Stromal cell of bone marrow (primary cell): ENCODE results near the gene EGFR.

Experiments
- DNase-seq: peaks from one replicate; pipeline ENCODE4 v3.0.0-alpha.2; 2012; ENCODE audit warnings: low read depth

The EGFR gene

DNA sequence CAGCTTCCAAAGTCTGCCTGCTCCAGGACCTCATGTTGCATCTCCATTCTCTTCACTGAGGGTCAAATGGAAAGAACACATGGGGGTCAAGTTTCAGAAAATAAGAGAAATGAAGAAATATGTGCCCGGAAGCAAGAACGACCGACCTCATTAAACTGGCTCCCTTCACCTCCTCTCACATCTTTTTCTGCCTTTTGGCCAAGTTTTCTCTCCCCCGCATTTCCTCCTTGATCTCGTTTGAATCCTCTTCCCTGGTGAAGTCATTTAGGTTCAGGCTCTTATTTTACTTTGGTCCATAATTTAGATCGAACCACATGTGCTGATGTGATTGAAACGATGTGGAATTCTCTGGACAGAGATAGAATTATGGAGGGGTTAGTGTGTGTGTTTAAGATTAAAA, 44.2 kb downstream of the EGFR start:
- no peak for DNase-seq

DNA sequence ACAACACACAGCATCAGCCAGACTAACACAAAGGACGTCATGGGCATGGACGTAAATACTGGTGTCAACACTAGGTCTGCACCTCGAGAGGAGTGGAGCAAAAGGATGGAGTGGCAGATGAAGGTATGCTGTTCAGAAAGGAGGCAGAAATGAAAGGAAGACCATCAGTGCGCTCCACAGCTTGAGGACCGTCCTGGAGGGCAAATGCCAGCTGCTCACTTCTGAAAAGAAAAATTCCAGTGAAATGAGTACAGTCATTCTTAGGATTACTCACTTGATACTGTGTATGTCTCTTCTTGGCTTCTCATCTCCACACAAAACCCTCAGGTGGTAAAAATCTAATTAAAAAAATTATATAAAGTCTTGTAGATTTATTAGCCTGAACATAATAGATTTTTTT, 44.8 kb downstream of the EGFR start:
- no peak for DNase-seq

DNA sequence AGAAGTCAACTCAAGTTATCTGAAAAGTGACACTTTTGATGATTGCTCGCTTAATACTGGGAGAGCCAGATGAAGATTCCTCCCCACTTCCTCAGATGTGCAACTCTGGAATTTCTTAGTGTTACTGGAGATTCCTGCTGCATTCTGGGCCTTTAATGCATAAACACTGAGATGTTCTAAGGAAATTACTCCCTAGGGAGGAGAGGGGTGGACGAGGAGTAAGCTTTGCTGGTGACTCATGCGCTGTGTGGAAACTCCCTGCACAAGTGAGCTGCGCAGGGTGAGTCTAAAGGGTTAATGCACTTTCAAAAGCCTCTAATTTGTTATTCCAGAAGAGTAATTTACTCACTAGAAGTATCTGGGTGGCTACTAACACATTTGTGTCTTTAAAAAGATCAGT, 46.3 kb downstream of the EGFR start:
- peak; percentile 96 for DNase-seq

DNA sequence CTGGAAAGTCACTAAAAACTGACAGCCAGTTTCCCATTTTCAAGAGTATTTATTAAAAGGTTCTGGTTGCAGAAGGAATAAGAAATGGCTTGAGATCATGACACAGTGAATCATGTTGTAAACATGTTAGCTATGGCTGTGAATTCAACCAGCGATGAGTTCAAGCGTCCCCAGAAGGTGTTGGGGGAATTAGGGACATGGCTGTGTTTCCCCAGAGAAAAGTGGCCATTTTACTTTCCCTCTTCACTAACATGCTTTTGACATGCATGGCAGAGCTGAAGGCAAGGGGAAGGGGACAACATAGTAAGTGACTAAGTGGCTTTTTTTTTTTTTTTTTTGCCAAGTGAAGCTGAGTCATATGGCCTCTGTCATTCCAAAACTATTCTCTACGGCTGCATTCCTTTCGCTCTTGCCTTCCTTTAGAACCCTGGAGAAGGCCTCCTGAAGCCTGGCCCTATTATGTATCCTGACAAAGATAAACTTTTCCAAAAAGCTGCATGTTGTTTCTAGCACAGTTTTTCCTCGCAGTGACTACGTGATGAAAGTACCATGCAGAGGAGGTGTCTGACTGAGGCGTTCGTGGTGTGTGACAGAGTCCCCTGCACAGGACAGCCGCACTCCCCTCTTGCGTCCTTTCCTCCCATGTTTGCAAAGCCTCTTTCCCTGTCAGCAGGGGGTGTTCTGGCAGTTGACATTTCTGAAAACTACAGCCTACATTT, 46.9 kb downstream of the EGFR start:
- DNase-seq: peak; percentile 65

DNA sequence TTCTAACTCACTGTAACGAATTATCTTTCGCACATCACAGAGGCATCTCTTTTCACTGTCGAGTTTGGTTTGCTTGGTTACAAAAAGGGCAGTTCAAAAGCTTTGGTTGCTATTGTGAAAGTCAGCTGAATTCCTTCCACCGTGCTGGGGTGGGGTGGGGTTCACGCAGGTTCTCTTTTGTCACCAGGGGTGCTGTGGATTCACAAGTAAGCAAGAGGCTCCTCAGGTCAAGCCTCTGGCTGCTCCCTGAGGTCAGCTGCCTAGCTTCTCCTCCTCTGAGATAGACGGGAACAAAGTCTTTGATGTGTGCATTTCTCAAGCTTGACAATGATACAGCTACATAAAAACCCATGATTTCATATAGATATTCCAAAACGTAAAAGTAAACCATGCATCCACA, 47.7 kb downstream of the EGFR start:
- DNase-seq: no peak

DNA sequence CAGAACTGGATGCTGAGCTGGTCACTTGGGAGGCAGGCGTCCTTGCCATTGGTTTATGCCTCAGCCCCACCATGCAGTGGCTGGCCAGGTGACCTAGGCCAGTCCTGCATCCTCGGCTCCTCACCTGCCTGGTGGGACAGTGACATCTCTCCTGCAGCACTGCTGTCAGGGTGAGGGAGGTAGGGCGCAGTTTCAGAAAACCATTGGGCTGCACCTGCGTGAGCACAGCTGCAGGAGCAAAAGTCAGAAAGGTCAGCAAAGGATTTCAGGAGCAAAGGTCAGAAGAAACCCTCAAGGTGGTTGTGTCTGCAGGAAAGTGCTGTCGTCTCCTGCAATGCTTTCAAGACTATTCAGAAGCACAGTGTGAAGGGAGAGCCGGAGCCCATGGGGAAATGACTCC, 48.1 kb downstream of the EGFR start:
- no peak for DNase-seq

DNA sequence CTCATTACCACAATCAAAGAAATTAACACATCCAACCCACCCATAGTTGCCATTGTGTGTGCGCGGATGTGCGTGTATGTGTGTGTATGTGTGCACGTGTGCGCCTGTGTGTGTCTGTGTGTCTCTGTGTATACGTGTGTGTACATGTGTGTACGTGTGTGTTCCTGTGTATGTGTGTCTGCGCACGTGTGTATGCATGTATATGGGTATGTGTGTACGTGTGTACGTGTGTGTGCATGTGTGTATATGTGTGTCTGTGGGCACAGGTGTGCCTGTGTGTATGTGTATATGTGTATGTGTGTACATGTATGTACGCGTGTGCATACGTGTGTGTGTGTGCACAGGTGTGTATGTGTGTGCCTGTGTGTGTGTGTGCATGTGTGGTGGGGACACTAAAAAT, 48.9 kb downstream of the EGFR start:
- no peak for DNase-seq

DNA sequence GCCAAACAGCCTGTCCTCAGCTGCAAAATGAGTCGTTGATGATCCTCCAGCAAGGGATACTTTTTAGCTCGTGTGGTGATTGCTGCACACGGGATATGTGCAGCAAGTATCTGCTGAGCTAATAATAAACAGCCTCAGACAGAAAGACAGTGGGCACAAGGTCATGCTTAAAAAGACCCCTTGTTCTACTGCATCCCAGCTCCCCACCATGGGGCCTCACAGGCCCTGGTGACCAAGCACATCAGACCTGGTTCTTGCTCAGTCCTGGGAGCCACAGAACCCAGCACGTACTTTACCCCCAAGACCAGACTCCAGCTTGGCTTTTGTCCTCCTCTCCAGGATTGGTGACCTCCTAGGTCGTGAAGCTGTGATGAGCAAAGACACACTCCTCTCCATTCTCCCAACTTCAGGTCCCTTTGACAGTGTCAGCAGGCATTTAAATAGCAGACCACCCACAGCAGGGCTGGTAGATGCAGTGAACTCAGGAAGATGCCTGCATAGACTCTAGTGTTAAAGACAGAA, 50.5 kb downstream of the EGFR start:
- no peak for DNase-seq

DNA sequence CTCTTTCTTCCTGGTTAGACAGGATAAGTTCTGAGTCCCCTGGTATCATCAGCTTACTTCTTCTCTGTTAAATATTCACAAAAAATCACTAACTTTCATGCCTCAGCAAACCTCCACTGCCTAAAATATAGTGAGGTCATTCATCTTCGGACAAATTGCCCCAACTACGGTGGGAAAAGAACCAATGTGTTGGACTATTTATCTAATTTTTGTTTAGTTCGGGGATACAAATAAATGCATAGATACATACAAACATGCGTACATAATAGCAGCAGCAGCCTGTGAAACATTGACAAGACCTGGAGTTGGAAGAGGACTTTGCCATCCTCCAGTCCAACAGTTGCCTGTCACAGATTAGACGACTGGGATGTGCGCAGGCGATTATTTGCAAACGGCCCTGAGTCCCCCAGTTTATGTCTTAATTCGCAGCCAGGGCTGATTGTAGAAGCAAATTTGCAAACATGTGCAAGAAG, 51.5 kb downstream of the EGFR start:
- DNase-seq: no peak

DNA sequence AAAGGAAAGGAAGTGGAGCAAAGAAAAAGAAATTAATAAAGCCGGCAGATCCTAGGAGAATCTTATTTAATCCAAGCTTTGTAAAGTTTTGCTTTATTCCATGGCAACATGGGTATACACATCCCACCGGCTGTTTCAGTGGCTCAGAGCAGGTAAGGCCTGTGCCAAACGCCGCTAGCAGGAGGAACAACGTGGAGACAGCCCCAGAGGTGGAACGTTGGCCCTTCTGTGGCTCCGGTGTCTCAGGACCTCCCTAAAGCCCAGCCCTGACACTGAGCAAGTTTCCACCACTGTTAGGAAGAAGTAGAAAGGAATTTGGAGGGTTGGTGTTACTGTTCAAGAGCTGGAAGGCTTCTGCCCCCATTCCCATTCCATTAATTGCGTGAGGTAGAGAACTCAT, 52.0 kb downstream of the EGFR start:
- no peak for DNase-seq

DNA sequence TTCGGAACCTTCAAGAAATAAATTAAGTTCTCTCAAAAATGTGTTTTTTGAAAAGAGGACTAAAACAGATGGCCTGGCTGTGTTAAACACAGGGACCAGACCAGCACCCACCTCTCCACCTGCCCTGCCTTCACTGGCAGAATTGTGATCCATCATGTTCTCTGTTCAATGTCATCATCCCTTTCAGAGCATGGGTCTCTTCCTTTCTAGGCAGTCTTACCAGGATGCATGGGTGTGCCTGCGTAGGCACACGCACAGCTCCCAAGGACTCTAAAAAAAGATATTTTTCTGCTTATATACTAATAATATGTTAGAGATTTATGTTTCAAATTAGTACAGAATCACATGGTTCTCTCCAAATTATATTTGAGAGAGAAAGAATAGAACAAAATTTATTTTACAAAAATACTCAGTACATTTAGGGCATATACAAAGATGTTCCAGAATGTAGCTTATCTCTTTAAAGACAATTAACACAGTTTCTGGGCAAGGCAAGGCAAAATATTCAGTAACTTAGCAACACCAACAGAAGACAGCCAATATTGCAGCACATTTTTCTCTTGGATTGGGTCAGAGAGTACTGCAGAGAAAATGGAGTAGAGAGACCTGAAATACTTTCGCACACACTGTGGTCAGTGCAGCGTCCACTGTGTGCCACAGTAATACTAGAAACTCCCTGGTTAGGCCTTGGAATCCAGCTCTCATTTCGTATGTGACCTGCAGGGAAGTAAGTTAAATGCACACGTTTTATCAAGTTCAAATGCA, 52.8 kb downstream of the EGFR start:
- DNase-seq: no peak

DNA sequence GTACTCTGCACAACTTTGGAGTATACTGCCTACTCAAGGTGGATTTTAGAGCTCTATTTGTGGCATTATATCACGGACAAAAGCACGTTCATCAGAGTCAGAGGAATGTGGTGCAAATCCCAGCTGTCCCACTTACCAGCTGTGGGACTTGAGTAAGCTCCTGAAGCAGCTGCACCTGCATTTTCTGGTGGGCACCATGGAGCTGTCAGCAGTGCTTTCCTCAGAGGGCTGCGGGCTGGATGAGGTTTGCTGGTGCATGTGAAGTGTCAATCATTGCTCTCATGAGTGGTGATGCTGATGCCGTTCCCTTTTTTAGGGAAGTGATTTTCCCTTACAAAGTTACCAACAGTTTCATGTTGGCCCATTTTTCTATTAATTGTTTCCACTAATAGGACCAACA, 53.4 kb downstream of the EGFR start:
- no peak for DNase-seq

DNA sequence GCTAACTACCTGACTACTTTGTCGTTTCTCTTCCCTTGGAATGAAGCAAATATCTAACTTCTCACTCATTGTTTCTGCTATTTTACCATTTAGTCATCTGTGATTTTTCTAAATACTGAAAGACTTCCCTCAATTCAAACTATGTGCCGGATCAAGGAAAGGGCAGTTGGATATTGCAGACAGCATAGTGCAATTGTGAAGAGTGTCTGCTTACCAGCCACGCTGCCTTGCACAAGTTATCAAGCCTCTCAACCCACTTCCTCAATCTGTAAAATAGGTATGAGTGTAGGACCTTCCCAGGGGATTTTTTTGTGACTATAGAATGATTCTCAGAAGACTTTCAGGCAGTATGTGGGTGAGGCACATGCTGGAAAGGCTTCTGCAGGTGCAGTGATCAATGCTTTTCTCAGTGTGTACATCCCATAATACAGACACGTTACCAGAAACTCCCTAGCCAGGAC, 54.3 kb downstream of the EGFR start:
- no peak for DNase-seq

DNA sequence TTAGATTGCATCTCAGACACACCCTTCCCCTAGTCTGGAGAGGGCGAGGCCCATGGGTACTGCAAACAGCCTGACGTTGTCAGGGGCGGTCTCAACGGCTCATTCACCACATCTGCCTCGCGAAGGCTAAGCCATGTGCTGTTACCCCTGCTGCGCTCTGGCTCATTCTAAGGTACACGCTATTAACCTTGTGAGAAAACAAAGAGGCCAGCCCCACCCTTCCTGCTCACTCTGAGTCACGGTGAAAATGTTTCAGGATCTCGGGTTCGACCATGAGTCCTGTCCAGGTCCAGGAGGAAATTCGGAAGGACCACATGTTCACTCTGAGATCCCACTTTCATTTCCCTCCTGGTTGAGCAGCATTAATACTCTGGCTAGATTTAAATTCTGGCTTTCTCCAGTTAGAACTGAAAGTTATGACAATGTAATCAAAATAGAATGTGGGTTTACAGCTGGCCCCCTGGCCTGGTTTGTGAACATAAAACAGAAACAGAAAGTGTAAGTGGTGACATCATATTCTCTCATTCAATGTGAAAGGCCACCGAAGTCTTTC, 55.2 kb downstream of the EGFR start:
- no peak for DNase-seq

DNA sequence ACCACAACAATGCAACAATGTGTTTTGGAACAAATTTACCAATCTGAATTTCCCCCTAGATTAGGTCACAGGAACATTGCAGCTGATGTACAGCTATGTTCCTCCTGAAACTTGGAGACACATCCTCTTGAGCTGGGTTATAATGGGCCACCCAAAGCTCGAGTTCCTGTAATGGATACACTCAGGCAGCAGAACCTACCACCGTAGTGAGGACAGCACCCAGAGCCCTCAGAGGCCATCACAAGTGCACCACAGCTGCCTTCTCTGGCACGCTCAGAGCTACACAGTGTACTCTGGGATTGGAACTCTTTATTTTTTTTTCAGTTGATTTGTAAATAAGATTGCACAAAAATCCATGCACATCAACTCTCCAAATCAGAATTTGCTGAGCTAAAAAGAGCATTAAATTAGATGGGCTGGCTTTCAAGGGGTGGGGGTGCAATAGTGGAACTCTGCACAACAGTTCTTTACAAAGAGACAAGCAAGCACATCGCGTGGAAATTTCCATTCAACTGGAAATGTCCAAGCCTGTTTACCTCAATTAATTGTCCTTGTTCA, 56.7 kb downstream of the EGFR start:
- DNase-seq: no peak

DNA sequence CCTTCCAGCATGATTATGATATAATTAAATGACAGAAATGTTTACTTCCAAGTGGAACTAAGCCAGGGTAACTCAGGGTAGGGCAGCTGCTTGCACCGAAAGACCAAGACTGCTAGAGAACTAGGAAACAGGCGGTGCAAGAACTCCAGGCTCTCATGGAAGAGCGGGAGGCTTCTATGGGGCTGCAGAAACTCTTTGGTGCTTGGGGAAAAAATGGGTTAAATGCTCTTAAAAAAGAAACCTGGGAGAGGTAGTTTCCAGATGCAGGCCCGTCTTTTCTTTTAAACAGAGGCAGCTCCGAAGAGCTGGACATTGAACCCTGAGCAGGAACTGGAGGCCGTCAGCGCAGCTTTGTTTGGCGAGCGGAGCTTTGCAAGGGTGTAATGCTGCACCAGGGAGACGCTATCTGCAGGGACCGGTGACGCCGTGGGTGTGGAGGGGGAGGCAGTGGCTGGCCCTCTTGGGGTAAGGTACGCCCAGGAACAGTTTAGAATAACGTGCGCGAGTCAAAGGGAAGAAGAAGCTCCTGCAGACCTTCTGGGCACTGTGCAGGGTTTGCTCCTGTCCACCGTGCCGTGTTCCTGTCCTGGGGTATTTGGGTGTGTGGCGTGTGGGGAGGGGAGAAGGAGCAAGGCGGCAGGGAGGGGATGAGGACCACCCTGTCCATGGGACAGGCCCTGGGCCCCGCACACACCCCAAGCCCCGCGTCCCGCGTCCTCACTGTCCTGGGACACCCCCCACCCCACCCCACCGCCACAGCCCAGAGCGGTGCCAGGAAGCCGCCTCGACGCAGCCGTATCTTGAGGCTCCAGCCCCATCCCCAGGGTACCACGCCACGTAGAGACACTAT, 59.0 kb downstream of the EGFR start:
- DNase-seq: no peak

DNA sequence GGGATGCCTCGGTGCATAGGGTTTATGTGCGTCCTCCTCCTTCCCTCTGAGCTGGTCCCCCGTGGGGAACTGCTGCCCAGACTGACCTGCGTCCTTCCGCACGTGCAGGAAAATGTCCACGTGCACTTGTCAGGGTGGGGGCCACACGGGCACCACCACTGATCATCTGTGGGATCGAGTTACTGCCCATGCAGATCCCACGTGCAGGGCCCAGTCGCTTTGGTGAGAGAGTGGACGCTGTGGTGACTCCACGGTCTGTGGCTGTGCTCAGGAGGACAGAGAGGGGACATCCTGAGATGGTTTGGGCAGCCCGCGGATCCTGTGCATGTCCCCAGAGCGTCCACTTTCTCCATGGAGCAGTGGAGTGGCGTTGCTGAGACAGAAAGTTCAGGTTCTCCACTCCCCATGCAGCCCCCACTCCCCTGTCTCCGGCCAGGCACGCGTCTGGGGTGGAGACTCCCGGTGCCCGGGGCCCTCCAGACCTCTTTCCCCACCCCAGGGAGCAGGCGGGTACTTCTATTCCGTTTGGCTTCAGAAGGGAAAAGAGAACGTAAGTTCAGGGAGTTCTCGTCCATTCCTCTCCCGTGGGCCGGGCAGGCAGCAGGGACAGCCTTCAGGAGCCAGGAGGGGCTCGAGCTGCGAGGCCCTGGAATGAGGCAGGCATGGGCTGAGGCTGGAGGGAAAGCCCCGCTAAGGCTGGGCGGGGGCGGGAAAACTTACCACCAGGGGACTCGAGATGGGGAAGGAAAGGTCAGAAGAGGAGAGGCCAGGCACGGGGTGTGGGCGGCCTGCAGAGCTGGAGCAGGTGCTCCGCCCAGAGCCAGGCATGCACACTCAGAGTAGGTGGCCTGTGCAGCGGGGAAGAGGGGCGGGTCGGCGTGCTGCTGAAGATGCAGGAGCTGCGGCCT, 59.9 kb downstream of the EGFR start:
- no peak for DNase-seq

DNA sequence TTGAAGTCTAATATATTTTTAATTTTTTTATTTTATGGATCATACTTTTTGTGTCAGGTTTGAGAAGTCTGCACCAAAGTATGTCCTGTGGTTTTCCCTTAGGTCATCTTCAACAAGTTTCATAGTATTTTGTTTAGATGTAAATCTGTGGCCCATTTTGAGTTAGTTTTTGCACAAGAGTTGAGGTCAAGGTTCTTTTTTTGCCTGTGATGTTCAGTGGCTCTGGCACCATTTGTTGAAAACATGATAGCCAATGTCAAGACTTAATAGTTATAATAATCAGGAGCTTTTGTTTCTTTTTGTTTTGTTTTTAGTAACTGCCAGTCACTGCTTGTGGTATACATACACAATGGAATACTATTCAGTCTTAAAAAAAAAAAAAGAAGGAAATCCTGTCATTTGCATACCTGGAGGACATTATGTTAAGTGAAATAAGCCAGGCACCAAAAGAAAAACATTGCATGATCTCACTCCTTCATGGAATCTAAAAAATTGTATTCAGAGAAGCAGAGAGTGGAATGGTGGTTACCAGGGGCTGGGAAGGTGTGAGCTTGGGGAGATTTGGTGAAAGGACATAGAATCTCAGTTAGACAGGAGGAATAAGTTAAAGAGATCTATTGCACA, 61.3 kb downstream of the EGFR start:
- no peak for DNase-seq

DNA sequence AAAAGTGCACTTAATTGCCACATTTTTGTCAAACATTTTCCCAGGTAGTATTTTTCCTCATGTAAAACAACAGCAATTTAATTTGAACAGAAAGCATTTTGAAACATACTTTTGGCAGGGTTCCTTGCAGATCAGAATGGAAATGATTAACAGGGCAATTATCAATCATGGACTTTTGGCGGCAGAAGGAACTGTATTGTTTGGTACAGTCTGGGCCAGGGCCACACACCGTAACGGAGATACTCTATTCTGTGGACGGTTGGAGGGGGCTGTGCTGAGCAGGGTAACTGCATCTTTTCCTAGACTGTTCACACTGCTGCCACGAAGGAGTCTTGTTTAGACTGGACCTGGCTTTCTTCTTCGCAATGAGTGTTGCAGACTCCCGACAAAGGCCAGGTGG, 62.3 kb downstream of the EGFR start:
- DNase-seq: no peak
